HEK293 (cell line): ENCODE data around the gene METTL16.

ENCODE experiments used
- IKZF3 ChIP-seq: fragments of 450-650 bp; IDR thresholded peaks from 2 replicates; pipeline ENCODE4 v1.5.0; 2018; ENCODE audit warnings: missing biosample characterization, mild to moderate bottlenecking, missing genetic modification characterization, moderate library complexity
- KLF1 ChIP-seq: fragments of 450-650 bp; formaldehyde crosslinking; IDR thresholded peaks from 2 replicates; pipeline ENCODE4 v1.5.1; 2016; ENCODE audit warnings: missing biosample characterization, missing genetic modification characterization
- KLF10 ChIP-seq: fragments of 450-650 bp; IDR thresholded peaks from 2 replicates; pipeline ENCODE4 v1.5.1; 2018; ENCODE audit warnings: missing biosample characterization, mild to moderate bottlenecking, missing genetic modification characterization
- KLF9 ChIP-seq: fragments of 450-650 bp; formaldehyde crosslinking; IDR thresholded peaks from 2 replicates; pipeline ENCODE4 v1.5.1; 2016; ENCODE audit warnings: missing biosample characterization, missing genetic modification characterization, low read depth
- REST ChIP-seq: fragments of 450-650 bp; formaldehyde crosslinking; IDR thresholded peaks from 2 replicates; pipeline ENCODE4 v1.5.1; 2016; ENCODE audit warnings: missing biosample characterization, missing genetic modification characterization
- YY1 ChIP-seq: fragments of 450-650 bp; formaldehyde crosslinking; IDR thresholded peaks from 2 replicates; pipeline ENCODE4 v1.5.1; 2018; ENCODE audit warnings: missing biosample characterization, missing genetic modification characterization
- ZBTB26 ChIP-seq: fragments of 450-650 bp; formaldehyde crosslinking; optimal IDR thresholded peaks from 2 replicates; pipeline ENCODE3; 2016; ENCODE audit warnings: missing biosample characterization, mild to moderate bottlenecking, missing genetic modification characterization
- ZNF146 ChIP-seq: fragments of 450-650 bp; formaldehyde crosslinking; IDR thresholded peaks from 2 replicates; pipeline ENCODE4 v1.5.1; 2016; ENCODE audit warnings: missing biosample characterization, missing genetic modification characterization
- ZNF274 ChIP-seq, 2 experiments: fragments of 200-500 bp in 1 of 2; fragments of 450-650 bp in 1 of 2; sonication (Bioruptor generic) in 1 of 2; formaldehyde crosslinking in 1 of 2; IDR thresholded peaks; 2 replicates each; pipeline versions ENCODE4 v1.5.1 to v1.6.1; 2014 to 2016; ENCODE audit warnings: borderline replicate concordance in 1 of 2, inconsistent platforms in 1 of 2, low read length in 1 of 2, missing biosample characterization in 1 of 2, missing genetic modification characterization in 1 of 2
- ZNF416 ChIP-seq: fragments of 450-650 bp; formaldehyde crosslinking; IDR thresholded peaks from 2 replicates; pipeline ENCODE4 v1.5.1; 2016; ENCODE audit warnings: missing biosample characterization, missing genetic modification characterization
- ZNF664 ChIP-seq: fragments of 450-650 bp; formaldehyde crosslinking; IDR thresholded peaks from 2 replicates; pipeline ENCODE4 v1.5.1; 2016; ENCODE audit warnings: missing biosample characterization, missing genetic modification characterization
- TF ChIP-seq, protein P1 (sequence below): fragments of 450-650 bp; formaldehyde crosslinking; IDR thresholded peaks from 2 replicates; pipeline ENCODE4 v1.5.1; 2016; ENCODE audit warnings: missing biosample characterization, missing genetic modification characterization
- TF ChIP-seq, protein P2 (sequence below): fragments of 450-650 bp; formaldehyde crosslinking; IDR thresholded peaks from 2 replicates; pipeline ENCODE4 v1.5.1; 2017; ENCODE audit warnings: missing biosample characterization, mild to moderate bottlenecking, missing genetic modification characterization, moderate library complexity

DNA sequence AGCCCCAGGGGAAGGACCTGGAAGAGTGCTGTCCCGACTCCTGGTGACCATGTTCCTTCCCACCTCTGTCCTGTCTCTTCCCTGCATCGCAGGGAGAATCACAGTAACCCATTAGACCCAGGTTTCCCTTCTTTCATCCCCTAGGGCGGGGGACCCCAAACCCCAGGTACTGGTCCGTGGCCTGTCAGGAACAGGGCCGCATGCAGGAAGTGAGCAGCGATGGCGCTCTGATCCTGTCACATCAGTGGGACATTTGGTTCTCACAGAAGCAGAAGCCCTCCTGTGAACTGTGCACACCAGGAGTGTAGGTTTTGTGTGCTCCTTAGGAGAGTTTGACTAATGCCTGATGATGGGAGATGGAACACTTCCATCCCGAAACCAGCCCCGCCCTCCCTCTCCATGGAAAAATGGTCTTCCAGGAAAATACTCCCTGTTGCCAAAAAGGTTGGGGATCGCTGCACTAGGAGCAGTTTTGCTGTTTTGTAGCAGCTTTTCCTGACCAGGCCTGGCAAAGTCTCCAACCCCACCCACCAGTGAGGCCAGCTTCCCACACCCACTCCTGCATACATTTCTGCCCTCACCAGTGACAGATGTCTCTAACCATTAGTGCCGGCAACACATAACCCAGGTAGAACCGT lies 121.4 kb downstream of the METTL16 start:
- TF ChIP-seq ZNF416 (tag by site-specific recombination) (no peak), KLF1 (tag by site-specific recombination) (0 out of 2 replicates have a peak, but pooled peaks have one; percentile 20), KLF10 (no peak), ZNF146 (no peak), REST (tag by site-specific recombination) (no peak), ZNF274 (IDR thresholded peaks at IDR 0.05; ENCODE audit: low read length) (no peak), ZNF274 (tag by site-specific recombination; IDR thresholded peaks at IDR 0.05; ENCODE audit: borderline replicate concordance) (no peak), IKZF3 (tag by site-specific recombination) (no peak), KLF9 (tag by site-specific recombination) (no peak), ZBTB26 (tag by site-specific recombination) (no peak), ZNF664 (tag by site-specific recombination) (no peak), YY1 (tag by site-specific recombination) (no peak)
- TF ChIP-seq, protein P1, sequence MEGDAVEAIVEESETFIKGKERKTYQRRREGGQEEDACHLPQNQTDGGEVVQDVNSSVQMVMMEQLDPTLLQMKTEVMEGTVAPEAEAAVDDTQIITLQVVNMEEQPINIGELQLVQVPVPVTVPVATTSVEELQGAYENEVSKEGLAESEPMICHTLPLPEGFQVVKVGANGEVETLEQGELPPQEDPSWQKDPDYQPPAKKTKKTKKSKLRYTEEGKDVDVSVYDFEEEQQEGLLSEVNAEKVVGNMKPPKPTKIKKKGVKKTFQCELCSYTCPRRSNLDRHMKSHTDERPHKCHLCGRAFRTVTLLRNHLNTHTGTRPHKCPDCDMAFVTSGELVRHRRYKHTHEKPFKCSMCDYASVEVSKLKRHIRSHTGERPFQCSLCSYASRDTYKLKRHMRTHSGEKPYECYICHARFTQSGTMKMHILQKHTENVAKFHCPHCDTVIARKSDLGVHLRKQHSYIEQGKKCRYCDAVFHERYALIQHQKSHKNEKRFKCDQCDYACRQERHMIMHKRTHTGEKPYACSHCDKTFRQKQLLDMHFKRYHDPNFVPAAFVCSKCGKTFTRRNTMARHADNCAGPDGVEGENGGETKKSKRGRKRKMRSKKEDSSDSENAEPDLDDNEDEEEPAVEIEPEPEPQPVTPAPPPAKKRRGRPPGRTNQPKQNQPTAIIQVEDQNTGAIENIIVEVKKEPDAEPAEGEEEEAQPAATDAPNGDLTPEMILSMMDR (tag by site-specific recombination): no peak
- TF ChIP-seq, protein P2, sequence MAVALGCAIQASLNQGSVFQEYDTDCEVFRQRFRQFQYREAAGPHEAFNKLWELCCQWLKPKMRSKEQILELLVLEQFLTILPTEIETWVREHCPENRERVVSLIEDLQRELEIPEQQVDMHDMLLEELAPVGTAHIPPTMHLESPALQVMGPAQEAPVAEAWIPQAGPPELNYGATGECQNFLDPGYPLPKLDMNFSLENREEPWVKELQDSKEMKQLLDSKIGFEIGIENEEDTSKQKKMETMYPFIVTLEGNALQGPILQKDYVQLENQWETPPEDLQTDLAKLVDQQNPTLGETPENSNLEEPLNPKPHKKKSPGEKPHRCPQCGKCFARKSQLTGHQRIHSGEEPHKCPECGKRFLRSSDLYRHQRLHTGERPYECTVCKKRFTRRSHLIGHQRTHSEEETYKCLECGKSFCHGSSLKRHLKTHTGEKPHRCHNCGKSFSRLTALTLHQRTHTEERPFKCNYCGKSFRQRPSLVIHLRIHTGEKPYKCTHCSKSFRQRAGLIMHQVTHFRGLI (tag by site-specific recombination): no peak
